Nephron (organoid): ENCODE measurements around the gene BEST1.

Experiments
- H3K27ac Mint-ChIP-seq, 3 experiments: 2 replicates each; pipeline ENCODE4 v1.8.0; 2020; ENCODE audit warnings: mixed read lengths in 3 of 3, mild to moderate bottlenecking in 2 of 3, moderate library complexity in 1 of 3
- H3K27me3 Mint-ChIP-seq: 2 replicates; pipeline ENCODE4 v1.8.0; 2021; ENCODE audit warnings: low read depth, mild to moderate bottlenecking, moderate library complexity, mixed read lengths
- H3K36me3 Mint-ChIP-seq: 2 replicates; pipeline ENCODE4 v1.8.0; 2020; ENCODE audit warnings: low read depth, mixed read lengths
- H3K4me1 Mint-ChIP-seq: 2 replicates; pipeline ENCODE4 v1.8.0; 2020; ENCODE audit warnings: mixed read lengths
- H3K4me3 Mint-ChIP-seq, 3 experiments: 2 replicates each; pipeline ENCODE4 v1.8.0; 2020; ENCODE audit warnings: mild to moderate bottlenecking in 3 of 3, mixed read lengths in 3 of 3, moderate library complexity in 2 of 3
- H3K9me3 Mint-ChIP-seq: 2 replicates; pipeline ENCODE4 v1.8.0; 2020; ENCODE audit warnings: mixed read lengths
- TF ChIP-seq, protein P1 (sequence below), 3 experiments: fragments of 200-600 bp; sonication (generic); IDR thresholded peaks; one replicate each; pipeline ENCODE4 v1.5.0; 2021; ENCODE audit warnings: antibody characterized with exemption in 3 of 3; ENCODE audit not compliant: unreplicated experiment in 3 of 3

BEST1 gene

DNA sequence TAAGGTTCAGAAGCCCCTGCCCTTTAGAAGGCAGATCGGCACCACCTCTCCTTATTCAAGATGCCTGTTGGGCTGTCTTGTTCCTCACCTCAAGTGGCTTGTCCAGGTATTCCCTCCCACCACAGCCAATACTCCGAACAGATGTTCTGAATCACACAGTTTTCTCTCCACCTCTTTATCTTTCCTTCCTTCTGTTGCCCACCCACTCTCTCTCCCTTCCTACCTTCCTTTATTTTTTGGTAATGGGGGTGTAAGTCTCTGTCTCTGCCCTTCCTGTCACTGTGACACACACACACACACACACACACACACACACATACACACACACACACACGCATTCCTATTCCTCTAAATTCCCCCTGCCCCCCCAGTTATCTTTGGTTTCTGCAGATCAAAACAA lies 8.4 kb downstream of the BEST1 start:
- no peaks in the 10 kb centered on the region for H3K9me3 Mint-ChIP-seq
- peaks cover 41% of the 10 kb centered on the region for H3K36me3 Mint-ChIP-seq
- TF ChIP-seq, protein P1, sequence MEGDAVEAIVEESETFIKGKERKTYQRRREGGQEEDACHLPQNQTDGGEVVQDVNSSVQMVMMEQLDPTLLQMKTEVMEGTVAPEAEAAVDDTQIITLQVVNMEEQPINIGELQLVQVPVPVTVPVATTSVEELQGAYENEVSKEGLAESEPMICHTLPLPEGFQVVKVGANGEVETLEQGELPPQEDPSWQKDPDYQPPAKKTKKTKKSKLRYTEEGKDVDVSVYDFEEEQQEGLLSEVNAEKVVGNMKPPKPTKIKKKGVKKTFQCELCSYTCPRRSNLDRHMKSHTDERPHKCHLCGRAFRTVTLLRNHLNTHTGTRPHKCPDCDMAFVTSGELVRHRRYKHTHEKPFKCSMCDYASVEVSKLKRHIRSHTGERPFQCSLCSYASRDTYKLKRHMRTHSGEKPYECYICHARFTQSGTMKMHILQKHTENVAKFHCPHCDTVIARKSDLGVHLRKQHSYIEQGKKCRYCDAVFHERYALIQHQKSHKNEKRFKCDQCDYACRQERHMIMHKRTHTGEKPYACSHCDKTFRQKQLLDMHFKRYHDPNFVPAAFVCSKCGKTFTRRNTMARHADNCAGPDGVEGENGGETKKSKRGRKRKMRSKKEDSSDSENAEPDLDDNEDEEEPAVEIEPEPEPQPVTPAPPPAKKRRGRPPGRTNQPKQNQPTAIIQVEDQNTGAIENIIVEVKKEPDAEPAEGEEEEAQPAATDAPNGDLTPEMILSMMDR (IDR thresholded peaks at IDR 0.05; ENCODE audit: unreplicated experiment in 3 of 3) = no peak
- H3K27me3 Mint-ChIP-seq = peaks cover 12% of the 10 kb centered on the region
- H3K4me3 Mint-ChIP-seq = no peak overlapping the region
- peaks cover 9% of the 10 kb centered on the region for H3K4me1 Mint-ChIP-seq
- no peak overlapping the region for H3K27ac Mint-ChIP-seq

- peaks cover 11% of the 10 kb centered on the region for H3K4me1 Mint-ChIP-seq
- no peak overlapping the region for H3K27ac Mint-ChIP-seq
- no peak overlapping the region for H3K4me3 Mint-ChIP-seq
- peaks cover 46% of the 10 kb centered on the region for H3K36me3 Mint-ChIP-seq
- TF ChIP-seq, protein P1 (IDR thresholded peaks at IDR 0.05; ENCODE audit: unreplicated experiment in 3 of 3) = no peak
- peaks cover 12% of the 10 kb centered on the region for H3K27me3 Mint-ChIP-seq
- H3K9me3 Mint-ChIP-seq = no peaks in the 10 kb centered on the region
Observed at GRCh38 chr11:61959114-61959513, 9.0 kb downstream of the BEST1 start.

DNA sequence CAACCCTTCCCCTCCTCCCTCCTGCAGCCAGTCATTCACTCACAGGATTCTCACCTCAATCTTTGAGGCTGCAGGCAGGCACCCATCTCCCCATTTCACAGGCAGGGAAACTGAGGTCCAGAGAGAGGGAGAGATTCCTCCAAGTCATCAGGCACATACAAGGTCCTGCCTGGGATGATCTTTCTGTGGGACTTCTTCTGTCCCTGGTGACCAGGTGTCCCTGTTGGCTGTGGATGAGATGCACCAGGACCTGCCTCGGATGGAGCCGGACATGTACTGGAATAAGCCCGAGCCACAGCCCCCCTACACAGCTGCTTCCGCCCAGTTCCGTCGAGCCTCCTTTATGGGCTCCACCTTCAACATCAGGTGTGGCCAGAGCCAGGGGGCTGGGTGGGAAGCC lies 9.5 kb downstream of the BEST1 start:
- peaks cover 8% of the 10 kb centered on the region for H3K27me3 Mint-ChIP-seq
- peaks cover 12% of the 10 kb centered on the region for H3K4me1 Mint-ChIP-seq
- H3K4me3 Mint-ChIP-seq = no peak overlapping the region
- TF ChIP-seq, protein P1 (IDR thresholded peaks at IDR 0.05; ENCODE audit: unreplicated experiment in 3 of 3) = no peak
- H3K9me3 Mint-ChIP-seq = no peaks in the 10 kb centered on the region
- H3K27ac Mint-ChIP-seq = no peak overlapping the region
- H3K36me3 Mint-ChIP-seq = peaks cover 52% of the 10 kb centered on the region

GRCh38 chr11:61960532-61960931 lies 10.4 kb downstream of the BEST1 start:
- peaks cover 20% of the 10 kb centered on the region for H3K4me1 Mint-ChIP-seq
- TF ChIP-seq, protein P1 (IDR thresholded peaks at IDR 0.05; ENCODE audit: unreplicated experiment in 3 of 3) = no peak
- H3K27ac Mint-ChIP-seq = no peak overlapping the region
- no peaks in the 10 kb centered on the region for H3K9me3 Mint-ChIP-seq
- H3K27me3 Mint-ChIP-seq = peaks cover 8% of the 10 kb centered on the region
- peaks cover 60% of the 10 kb centered on the region for H3K36me3 Mint-ChIP-seq
- no peak overlapping the region for H3K4me3 Mint-ChIP-seq

- no peaks in the 10 kb centered on the region for H3K27me3 Mint-ChIP-seq
- H3K36me3 Mint-ChIP-seq = peaks cover 65% of the 10 kb centered on the region
- peaks cover 25% of the 10 kb centered on the region for H3K4me1 Mint-ChIP-seq
- no peaks in the 10 kb centered on the region for H3K9me3 Mint-ChIP-seq
- peak overlapping the region in 1 of 3 experiments; percentile 33 for H3K4me3 Mint-ChIP-seq
- TF ChIP-seq, protein P1 (IDR thresholded peaks at IDR 0.05; ENCODE audit: unreplicated experiment in 3 of 3) = no peak
- H3K27ac Mint-ChIP-seq = peak overlapping the region in 1 of 3 experiments; percentile 47
Observed at GRCh38 chr11:61961570-61962212, 11.5 kb downstream of the BEST1 start.
